OCI-LY7 (cell line): ENCODE results near the gene BNC1.

Experiments
- EZH2phosphoT487 ChIP-seq: fragments of 200-600 bp; sonication (generic); IDR thresholded peaks from 2 replicates; pipeline ENCODE4 v1.6.1; 2018; ENCODE audit warnings: low read depth, borderline replicate concordance, mild to moderate bottlenecking, mixed run types, antibody characterized with exemption, low read length, moderate library complexity, mixed read lengths
- TF ChIP-seq, protein P1 (sequence below): fragments of 200-600 bp; sonication (generic); conservative IDR thresholded peaks from 2 replicates; pipeline ENCODE4 v1.5.1; 2014; ENCODE audit warnings: mild to moderate bottlenecking, antibody characterized with exemption, low read length, moderate library complexity, mixed read lengths

DNA sequence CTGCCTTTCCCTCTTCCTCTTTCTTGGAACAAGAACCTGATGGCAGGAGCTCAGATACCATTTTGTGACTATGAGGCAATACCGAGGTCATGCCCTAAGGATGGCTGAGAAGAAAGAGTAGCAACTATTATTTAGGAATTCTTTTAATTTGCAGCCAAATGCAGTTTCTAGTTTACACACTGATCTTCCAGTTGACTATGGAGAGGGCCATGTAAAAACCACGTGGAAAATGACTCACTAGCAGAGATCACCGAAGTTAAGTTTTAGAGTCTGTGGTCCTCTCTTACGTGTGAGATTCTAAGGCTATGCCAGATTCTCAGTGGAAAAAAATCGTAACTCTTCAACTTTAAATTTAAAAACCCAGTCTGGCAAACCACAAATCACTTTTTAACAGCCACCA lies 7.8 kb downstream of the BNC1 start:
- TF ChIP-seq, protein P1, sequence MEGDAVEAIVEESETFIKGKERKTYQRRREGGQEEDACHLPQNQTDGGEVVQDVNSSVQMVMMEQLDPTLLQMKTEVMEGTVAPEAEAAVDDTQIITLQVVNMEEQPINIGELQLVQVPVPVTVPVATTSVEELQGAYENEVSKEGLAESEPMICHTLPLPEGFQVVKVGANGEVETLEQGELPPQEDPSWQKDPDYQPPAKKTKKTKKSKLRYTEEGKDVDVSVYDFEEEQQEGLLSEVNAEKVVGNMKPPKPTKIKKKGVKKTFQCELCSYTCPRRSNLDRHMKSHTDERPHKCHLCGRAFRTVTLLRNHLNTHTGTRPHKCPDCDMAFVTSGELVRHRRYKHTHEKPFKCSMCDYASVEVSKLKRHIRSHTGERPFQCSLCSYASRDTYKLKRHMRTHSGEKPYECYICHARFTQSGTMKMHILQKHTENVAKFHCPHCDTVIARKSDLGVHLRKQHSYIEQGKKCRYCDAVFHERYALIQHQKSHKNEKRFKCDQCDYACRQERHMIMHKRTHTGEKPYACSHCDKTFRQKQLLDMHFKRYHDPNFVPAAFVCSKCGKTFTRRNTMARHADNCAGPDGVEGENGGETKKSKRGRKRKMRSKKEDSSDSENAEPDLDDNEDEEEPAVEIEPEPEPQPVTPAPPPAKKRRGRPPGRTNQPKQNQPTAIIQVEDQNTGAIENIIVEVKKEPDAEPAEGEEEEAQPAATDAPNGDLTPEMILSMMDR: no peak
- TF ChIP-seq EZH2phosphoT487: no peak
